ENCODE data around the gene TNNI3K.

GRCh38 chr1:74523873-74524480, 288.8 kb downstream of the TNNI3K start:
- no peak for TF ChIP-seq CTCF (IDR thresholded peaks at IDR 0.05)
- no peak for TF ChIP-seq POLR2A (IDR thresholded peaks at IDR 0.05)

Measured in right lobe of liver (tissue), 4 donors.